GM21447 (cell line): ENCODE results near the gene SRA1.

ENCODE experiments used
- ATAC-seq: cut with Tn5 transposase; IDR thresholded peaks from one replicate; pipeline ENCODE4 v1.9.1; 2021; ENCODE audit not compliant: unreplicated experiment

The SRA1 gene

GRCh38 chr5:140571105-140571504 is 13.8 kb upstream of the SRA1 start:
- ATAC-seq: no peak

- ATAC-seq: no peak
These were observed 13.2 kb upstream of the SRA1 start for GRCh38 chr5:140570488-140570887.

GRCh38 chr5:140570058-140570457 is 12.8 kb upstream of the SRA1 start:
- no peak for ATAC-seq

- peak; percentile 32 for ATAC-seq
These were observed 11.9 kb upstream of the SRA1 start for GRCh38 chr5:140569197-140569596.

- ATAC-seq: no peak
These were observed 11.3 kb upstream of the SRA1 start for GRCh38 chr5:140568443-140569063.

GRCh38 chr5:140567871-140568270 is 10.6 kb upstream of the SRA1 start:
- no peak for ATAC-seq

- no peak for ATAC-seq
These were observed 10.0 kb upstream of the SRA1 start for GRCh38 chr5:140567136-140567818.

- ATAC-seq: no peak
These were observed 9.4 kb upstream of the SRA1 start for GRCh38 chr5:140566665-140567064.

- no peak for ATAC-seq
These were observed 8.5 kb upstream of the SRA1 start for GRCh38 chr5:140565780-140566095.

- ATAC-seq: peak; percentile 1
These were observed 7.9 kb upstream of the SRA1 start for GRCh38 chr5:140565024-140565779.

GRCh38 chr5:140564196-140565023 is 7.1 kb upstream of the SRA1 start, which contains the start of the genes APBB3 and SLC35A4:
Gene APBB3, minus strand, starts transcription at chr5:140564598. Its CDS starts 353 bp downstream, at chr5:140564245.
Gene SLC35A4, plus strand, starts transcription at chr5:140564828. Its CDS starts 2,342 bp downstream, at chr5:140567170.
- peak; percentile 91 for ATAC-seq

- no peak for ATAC-seq
These were observed 6.3 kb upstream of the SRA1 start for GRCh38 chr5:140563596-140563995.

GRCh38 chr5:140561753-140562523 is 4.7 kb upstream of the SRA1 start:
- ATAC-seq: no peak

GRCh38 chr5:140560227-140560626 is 3.0 kb upstream of the SRA1 start:
- ATAC-seq: no peak

- no peak for ATAC-seq
These were observed 1.3 kb upstream of the SRA1 start for GRCh38 chr5:140558542-140558941.

GRCh38 chr5:140557965-140558364 is 692 bp upstream of the SRA1 start:
- no peak for ATAC-seq

- ATAC-seq: no peak
These were observed 835 bp downstream of the SRA1 start for GRCh38 chr5:140556438-140556837.

GRCh38 chr5:140555747-140556312 is 1.4 kb downstream of the SRA1 start:
- no peak for ATAC-seq

GRCh38 chr5:140554454-140554853 is 2.8 kb downstream of the SRA1 start:
- ATAC-seq: no peak

- no peak for ATAC-seq
These were observed 3.6 kb downstream of the SRA1 start for GRCh38 chr5:140553657-140554056.
